RKO (cell line): Measurements from ENCODE around the gene LOXL1.
A peak's percentile ranks its signal among the peaks of the same experiment; 100 is the strongest.

ENCODE experiments used
- DNase-seq: peaks from one replicate; pipeline ENCODE4 v3.0.0-alpha.2; 2016; ENCODE audit warnings: low spot score

The LOXL1 gene, protein sequence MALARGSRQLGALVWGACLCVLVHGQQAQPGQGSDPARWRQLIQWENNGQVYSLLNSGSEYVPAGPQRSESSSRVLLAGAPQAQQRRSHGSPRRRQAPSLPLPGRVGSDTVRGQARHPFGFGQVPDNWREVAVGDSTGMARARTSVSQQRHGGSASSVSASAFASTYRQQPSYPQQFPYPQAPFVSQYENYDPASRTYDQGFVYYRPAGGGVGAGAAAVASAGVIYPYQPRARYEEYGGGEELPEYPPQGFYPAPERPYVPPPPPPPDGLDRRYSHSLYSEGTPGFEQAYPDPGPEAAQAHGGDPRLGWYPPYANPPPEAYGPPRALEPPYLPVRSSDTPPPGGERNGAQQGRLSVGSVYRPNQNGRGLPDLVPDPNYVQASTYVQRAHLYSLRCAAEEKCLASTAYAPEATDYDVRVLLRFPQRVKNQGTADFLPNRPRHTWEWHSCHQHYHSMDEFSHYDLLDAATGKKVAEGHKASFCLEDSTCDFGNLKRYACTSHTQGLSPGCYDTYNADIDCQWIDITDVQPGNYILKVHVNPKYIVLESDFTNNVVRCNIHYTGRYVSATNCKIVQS

DNA sequence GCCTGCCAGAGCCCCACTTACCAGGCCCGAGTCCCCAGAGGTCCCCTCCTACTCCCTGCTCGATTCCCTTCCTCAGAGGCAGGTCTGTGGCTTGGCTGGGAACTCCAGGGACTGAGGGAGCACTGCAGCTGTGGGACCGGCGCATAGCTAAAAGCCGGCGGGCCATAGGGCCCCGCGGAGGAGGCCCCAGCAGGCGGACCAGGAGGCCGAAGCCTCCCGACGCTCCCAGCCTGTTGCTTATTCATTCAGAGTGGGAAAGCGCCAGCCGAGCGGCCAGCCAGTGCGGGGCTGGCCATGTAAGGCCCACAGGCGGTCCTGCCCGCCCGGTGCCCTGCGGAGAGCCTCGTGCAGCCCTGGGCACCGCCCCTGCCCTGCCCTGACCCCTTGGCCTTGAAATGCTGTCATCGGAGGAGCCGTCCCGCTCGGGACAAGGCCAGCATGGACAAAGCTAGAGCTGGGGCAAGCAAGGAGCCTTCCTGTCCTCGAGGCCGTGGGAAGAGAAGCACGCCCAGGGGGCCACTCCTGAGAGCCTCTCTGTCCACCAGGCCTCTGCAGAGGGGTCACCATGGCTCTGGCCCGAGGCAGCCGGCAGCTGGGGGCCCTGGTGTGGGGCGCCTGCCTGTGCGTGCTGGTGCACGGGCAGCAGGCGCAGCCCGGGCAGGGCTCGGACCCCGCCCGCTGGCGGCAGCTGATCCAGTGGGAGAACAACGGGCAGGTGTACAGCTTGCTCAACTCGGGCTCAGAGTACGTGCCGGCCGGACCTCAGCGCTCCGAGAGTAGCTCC, at the start of gene LOXL1:
Gene LOXL1, plus strand, starts transcription at position 244 of the 784 bp plus-strand sequence. Its CDS starts 322 bp downstream, at position 566.
- peak; percentile 74 for DNase-seq

DNA sequence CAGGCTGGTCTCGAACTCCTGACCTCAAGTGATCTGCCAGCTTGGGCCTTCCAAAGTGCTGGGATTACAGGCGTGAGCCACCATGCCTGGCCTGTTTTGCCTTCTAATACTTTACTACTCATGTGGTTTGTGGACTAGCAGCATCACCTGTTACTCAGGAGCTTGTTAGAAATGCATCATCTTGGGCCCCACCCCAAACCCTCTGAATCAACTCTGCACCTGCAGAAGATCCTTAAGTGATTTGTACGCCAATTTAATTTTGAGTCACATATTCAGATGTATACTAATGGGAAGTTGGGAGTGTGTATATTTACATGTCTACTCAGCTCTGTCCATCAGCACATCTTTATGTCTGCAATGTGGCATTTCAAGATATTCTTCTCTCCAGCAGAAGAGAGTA, 46.8 kb upstream of the LOXL1 start:
- peak; percentile 26 for DNase-seq

DNA sequence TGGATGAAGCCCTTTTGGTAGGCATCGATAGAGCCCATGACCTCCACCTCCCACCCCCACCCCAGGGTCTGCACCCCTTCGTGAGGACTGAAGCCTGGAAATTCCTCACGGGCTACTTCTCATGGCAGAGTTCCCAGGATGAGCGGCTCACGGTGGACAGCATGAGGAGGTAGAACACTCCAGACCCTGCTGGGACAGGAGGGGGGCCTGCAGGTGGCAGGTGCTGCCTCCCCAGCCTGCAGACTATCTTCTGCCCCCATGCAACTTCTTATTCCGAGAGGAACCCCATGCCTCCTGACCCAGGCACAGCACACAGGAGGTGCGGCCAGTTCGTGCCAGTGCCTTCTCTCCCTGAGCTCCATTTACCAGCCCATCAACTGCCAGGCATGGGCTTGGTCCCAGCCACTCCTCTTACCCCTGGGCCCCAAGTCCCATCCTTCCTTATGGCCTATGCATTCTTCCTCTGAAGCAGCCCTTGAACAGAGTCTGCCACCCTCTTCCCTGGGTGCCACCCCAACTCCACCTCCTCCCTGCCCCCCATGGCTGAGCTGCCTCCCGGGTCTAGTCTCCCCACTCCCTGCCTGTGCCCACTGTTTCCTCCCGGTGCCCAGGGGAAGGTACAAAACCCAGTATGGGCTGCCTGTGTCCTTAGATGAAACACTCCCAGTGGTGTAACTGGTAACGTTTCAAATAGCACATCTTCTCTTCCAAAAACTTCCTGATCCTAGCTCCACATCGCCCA, 44.5 kb upstream of the LOXL1 start:
- DNase-seq, result no peak

DNA sequence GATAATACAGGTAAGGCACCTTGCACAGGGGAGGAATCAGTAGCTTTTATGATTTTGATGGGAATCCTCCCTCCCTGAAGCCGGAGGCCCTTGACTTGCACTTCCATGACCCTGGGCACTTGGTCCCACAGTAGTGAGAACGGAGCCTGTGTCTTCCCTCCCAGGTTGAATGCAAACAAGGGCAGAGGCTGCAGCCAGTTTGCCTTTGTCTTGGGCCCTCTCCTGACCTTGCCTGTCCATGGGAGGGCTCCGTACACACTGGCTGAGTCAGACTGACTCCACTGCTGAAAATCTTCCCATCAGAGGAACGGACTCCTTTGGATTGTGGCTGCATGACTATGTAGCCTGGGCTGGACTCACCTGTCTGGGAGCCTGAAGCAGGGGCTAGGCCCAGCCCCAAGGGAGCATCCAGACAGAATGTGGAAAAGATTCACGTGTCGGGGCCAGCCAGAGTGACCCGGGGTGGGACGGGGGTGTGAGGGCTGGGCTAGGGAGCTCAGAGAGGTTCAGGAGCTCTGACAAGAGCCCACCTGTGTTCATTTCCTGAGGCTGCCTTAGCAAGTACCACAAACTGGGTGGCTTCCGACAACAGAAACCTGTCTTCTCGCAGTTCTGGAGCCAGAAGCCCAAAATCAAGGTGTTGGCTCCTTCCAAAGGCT, 43.4 kb upstream of the LOXL1 start:
- no peak for DNase-seq

DNA sequence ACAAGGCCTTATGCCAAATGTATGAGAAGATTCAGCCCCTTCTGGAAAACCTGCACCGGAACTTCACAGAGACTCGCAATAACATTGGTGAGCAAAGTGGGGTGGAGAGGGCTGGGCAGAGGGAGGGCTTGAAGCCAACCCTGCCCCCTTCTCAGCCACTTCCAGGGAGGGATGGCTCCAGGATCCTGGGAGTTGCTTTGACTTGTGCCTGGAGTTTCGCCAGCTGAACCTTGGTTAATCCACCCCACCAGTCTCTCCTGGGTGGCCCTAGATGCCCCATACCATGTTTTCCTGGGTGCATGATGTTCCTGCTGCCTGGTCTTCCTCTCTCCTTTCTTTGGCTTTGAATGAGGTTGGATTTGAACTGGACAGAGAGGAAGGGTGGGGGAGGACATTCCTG, 42.1 kb upstream of the LOXL1 start:
- no peak for DNase-seq

DNA sequence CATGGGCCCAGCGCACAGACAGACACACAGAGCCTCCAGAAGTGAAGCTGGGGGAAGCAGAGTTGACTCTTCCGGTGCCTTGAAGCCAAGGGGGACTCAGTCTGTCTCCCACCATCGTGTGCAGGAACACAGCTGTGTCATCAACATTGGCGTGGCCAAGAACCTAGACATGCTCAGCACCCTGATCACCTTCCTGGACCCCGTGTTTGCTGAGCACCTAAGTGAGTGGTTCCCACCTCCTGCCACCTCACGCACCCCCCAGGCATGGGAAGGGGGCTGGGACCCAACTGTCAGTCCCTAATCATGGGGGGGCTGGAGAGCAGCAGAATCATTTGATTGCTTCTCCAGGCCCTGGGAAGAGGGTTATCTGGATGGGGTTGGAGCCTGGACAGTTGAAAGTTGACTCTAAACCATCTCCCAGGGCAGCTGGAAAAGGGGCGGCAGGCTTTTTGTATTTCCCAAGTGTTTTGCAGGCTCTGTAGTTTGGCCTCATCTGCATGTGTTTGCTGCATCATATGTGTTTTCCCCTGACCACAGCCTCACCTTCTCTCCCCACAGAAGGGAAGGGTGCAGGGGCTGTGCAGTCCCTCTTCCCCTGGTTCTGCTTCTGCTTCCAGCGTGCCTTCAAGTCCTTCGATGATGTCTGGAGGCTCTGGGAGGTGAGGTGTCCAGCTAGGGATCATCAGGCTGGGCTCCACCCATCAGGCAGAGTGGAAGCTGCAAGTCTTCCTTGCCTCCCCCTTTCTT, 40.1 kb upstream of the LOXL1 start:
- no peak for DNase-seq

DNA sequence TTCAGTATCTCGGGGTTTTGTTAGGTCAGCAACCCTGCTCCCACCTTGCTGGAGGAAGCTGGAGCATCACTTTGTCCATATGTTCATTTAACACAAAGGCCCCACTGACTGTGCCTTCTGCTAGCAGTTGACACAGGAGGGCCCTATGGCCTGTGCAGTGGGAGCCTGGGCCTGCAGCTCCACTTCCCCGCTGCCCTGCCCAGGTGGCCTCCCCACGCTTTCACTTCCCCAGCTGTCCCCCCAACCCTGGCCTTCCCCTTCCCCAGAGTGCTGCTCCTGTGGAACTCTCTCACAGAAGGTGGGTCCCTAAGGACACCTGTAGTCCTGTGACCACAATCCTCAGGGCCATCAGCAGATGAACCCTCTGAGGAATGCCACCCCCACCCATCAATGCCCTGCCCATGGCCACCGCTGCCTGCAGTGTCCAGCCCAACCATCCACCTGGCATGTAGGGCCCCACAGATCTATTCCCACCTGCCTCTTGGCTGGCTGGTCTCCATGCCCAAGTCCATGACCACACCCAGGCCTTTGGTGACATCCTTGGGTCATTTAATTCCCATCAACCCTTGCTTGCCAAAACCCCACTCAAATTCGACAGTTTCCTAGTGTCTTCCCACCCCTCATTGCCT, 39.4 kb upstream of the LOXL1 start:
- DNase-seq, result no peak

DNA sequence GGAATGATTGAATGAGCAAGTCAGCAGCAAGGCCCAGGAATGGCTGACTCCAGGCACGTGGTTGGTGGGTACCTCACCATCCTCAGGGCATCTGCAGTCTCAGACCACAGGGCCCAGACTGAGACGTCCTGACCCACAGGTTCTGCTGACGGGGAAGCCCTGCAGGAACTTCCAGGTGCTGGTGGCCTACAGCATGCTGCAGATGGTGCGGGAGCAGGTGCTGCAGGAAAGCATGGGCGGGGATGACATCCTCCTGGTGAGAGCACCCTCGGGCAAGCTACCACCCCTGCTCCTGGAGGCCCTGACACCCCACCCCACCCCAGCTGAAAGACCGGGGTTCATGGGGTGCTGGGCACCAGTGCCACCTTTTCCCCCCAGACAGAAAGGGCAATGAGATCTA, 38.8 kb upstream of the LOXL1 start:
- no peak for DNase-seq

DNA sequence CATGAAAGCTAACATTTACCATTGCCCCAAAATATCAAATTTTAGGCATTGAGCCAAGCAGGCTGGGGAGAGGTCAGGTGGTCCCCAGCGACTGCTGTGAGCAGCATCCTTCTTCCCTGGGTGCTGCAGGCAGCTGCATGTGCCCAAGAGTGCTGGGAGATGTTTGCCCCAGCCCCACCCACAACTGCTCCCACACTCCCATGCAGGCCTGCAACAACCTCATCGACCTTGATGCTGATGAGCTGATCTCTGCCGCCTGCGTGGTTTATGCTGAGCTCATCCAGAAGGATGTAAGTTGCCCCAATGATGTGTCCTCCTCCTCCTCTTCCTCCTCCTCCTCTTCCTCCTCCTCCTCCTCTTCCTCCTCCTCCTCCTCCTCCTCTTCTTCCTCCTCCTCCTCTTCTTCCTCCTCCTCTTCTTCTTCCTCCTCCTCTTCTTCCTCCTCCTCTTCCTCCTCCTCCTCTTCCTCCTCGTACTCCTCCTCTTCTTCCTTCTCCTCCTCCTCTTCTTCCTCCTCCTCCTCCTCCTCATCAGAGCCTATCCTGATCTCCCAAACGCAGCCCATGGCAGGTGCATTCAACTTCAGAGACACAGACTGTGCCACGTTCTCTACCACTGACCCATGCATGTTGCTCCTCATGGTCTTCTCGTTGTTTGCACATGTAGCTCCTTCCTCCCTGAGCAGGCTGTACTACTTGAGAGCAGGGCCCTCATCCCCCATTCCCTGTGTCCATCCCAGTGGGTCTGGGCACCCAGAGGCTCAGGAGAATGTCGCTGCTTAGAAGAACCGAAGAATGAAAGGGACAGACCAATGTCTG, 37.8 kb upstream of the LOXL1 start:
- DNase-seq, result no peak

DNA sequence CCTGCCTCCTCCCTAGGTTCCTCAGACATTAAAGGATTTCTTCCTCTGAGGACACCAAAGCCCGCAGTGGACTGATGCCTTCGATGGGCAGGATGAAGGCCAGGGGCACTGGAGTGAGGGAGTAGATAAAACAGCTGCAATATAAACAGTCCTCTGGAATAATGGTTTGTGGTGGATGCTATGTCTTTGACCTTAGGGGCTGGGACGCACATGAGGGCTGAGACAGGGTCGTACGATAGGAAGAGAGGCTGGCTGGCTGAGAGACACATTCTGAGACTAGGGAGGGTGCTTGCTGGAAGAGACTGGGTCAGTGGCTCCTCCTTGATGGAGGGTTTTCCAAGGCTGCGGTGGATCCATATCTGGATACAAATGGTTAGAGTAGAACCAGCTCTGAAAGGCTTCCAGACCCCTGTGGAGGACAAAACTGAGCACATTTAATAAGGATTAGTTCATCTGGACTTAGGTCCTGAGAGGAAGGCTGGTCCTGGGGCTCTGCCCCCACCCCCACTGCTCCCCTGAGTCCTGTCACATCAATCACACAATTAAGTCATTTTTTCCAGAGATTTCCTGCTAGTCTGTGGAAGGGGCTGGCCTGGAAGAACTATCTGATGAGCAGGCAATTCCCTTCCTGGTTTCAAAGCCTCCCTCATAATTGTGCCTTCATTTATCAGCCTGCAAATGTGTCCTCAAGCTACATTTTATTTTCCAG, 37.1 kb upstream of the LOXL1 start:
- DNase-seq, result no peak

DNA sequence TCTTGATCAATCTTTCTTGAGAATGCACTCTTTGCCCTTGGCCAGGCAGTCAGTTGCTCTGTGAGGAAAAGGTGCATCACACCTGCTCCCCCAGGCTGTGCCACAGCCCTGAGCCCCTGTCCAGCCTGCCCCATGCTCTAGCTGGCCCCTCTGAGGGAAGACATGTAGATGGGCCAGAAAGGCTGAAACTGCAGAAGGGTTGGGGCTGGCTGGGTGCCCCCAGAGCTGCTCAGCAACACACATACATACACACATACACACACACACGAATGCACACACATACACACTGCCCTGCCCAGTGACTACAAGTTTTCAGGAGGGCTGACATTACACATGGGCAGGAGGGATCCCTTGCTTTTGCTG, 36.5 kb upstream of the LOXL1 start:
- DNase-seq, result no peak

DNA sequence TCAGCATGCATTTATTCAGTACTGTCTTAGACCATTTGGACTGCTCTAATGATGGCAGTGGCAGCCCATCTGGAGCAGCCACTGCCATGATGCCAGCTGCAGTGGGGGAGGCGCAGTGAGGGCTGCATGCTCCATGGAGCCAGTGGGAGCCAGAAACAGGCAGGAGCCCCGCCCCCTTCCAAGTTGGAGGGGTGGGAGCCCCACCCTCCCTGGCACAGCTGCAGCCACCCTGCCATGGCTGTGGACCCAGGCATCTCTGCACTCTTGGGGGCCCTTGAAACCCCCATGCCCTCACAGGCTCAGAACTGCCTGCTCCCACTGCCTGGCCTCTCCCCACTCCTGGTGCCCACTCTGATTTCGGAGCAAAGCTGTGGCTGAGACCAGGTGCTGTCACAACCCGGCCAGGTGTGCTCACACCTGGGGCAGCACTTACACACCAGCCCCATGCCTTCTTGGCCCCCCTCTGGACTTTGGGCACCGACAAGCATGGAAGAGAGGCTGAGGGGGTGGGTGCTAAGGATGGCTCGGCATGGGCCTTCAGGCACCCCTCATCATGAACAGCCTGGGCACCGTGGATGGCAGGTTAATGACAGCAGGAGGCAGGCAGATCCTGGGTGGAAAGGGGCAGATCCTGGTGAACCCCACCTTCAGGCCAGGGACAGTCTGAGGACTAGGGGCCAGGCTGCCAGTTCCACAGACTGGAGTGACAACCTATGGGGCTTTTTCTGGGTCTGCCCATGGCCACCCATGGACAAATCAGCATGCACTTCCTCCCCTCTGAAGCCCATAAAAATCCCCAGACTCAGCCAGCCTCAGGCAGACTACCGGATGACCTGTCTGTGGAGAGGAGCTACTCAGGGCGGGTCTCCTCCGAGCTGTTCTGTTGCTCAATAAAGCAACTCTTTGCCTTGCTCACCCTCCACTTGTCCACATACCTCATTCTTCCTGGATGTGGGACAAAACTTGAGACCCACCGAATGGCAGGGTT, 34.6 kb upstream of the LOXL1 start:
- DNase-seq, result no peak

DNA sequence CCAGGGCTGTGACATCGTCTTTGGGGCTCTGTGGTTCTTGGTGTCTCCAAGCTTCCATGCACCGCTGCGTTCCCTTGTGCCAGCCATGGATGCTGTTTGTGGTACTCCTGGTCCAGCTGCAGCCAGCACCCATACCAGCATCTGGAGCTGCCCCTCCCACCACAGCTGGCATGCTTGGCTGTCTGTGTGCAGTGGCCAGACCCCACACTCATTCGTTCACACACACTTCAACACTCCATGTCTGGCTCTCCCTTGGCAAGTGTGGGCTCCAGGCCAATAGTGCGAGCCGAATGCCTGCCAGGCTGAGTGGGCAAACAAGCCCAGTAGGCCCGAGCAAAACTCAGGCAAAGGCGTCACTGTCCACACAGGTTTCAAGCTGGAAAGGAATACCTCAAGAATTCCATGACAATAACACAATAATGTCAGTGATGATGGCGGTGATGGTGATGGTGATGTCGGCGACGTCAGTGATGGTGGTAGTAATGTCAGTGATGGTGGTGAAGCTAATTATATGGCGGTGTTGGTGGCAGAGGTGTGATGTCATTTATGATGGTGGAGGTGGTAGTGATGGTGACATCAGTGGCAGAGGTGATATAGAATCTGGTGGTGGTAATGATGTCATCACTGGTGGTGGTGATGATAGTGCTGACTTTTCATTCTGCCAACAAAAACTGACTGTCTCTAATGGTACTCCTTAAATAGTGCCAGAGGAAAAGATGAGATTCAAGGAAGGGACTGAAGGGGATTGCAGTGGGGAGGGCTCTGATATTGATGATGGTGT, 33.6 kb upstream of the LOXL1 start:
- no peak for DNase-seq

DNA sequence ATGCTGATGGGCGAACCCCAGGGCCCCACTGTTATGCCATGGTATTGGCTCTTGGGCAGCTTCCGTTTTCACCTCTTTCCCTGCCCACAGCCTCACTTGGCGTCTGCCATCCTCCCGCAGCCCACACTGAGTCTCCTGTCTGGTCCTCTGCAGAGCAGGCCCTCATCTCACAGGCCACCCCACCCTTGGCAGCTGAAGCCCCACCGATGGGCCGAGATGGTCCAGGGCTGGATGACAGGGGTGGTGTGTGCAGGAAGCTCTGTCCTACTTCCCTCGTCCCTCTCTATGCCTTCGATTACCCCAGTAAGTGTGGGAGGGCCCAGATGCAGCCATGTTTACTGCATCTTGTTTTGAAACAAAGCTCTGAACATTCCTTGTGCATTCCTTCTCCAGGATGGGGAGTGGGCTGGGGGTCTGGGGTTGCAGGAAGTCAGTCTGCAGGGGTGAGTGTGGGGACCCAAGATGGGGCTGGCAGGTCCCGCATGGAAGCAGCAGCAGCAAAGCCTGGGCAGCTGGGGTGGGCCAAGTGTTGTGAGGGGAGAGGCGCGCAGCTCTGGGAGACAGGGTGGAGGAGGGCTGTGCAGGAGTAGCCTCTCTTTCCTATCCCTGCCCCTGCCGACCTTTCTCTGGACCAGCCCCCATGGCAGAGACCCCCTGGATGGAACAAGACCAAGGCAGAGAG, 32.0 kb upstream of the LOXL1 start:
- no peak for DNase-seq

DNA sequence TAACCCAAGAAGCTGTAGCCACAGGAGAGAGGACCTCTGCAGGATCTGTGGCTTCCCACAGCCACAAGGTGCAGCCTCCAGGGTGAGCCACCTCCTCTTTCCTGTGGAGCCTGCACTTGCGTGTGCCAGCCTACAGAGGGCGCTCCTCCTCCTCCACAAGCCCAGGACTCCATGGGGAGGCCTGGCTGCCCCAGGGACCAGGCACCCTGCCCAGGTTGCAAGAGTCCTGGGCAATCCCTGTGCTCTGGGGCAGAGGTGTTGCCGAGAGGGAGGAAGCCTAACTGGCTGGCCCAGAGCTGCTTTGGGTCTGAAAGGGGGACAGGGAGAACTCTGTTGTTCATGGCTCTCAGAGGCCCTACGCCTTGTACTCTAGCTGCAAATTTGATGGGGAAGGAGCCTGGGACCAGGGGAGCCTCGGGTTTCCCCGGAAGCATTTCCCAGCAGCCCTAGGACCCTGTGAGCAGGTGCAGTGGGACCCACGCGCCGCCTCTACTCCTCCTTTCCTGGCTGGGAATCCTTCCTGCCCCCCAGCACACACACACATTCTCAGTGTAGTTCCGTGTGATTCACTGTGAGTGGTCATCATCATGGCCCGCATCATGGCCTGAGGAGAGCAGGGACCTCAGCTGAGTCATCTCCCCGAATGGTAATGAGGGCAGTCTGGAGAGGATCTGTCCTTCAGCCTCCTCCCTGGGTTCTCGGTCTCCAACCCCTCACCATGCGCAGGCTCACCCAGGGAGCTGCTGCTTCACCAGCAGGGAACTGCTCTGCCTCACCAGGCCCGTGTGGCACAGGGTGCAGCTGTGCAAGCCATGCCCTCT, 28.6 kb upstream of the LOXL1 start:
- DNase-seq, result peak; percentile 94
